Naive thymus-derived CD4-positive, alpha-beta T cell (primary cell): ENCODE measurements around the gene CACNG1. TPM values are rescaled to one million over a fixed set of nuclear protein-coding genes. Genes with fewer than 3 reads are reported as not detected.

Experiments used
- ATAC-seq: fragments of 150-1000 bp; cut with Tn5 transposase; 2 replicates; pipeline ENCODE4 v1.10.0; 2021; ENCODE audit warnings: mild to moderate bottlenecking, moderate library complexity
- CTCF ChIA-PET: fragments of 350-600 bp; sonication (Branson Sonifier 250); formaldehyde crosslinking; loops from one replicate; lab custom pipeline; 2021; ENCODE audit warnings: antibody characterized with exemption; lab: Charles Lee
- POLR2A ChIA-PET: fragments of 350-600 bp; sonication (Branson Sonifier 250); formaldehyde crosslinking; loops from one replicate; lab custom pipeline; 2021; ENCODE audit warnings: antibody characterized with exemption, inconsistent platforms; lab: Charles Lee
- DNase-seq, 9 donors: peaks; one replicate each; pipeline versions ENCODE4 v3.0.0 to v3.0.0-alpha.2; 2020 to 2022; ENCODE audit warnings: mixed read lengths in 1 of 9
- H3K27ac ChIP-seq: one replicate; pipeline ENCODE4 v1.7.0; 2013; ENCODE audit warnings: mild to moderate bottlenecking, low read depth, low read length, moderate library complexity
- H3K27me3 ChIP-seq, 2 donors: one replicate each; pipeline ENCODE4 v1.7.0; 2013; ENCODE audit warnings: low read length in 2 of 2, mild to moderate bottlenecking in 2 of 2, moderate library complexity in 2 of 2; ENCODE audit not compliant: control insufficient read depth in 2 of 2, insufficient read depth in 2 of 2
- H3K36me3 ChIP-seq, 3 experiments: 1 replicate in 2 of 3; 2 replicates in 1 of 3; pipeline ENCODE4 v1.7.0; 2013; ENCODE audit warnings: low read length in 3 of 3, mild to moderate bottlenecking in 3 of 3, moderate library complexity in 1 of 3; ENCODE audit not compliant: insufficient read depth in 3 of 3, control insufficient read depth in 2 of 3
- H3K4me1 ChIP-seq, 2 donors: one replicate each; pipeline ENCODE4 v1.7.0; 2013; ENCODE audit warnings: low read length in 2 of 2, mild to moderate bottlenecking in 2 of 2, moderate library complexity in 1 of 2; ENCODE audit not compliant: control insufficient read depth in 2 of 2, insufficient read depth in 2 of 2
- H3K4me3 ChIP-seq: 2 replicates; pipeline ENCODE4 v1.7.0; 2013; ENCODE audit warnings: mild to moderate bottlenecking, low read length
- H3K9me3 ChIP-seq, 3 experiments: 1 replicate in 2 of 3; 2 replicates in 1 of 3; pipeline ENCODE4 v1.7.0; 2013; ENCODE audit warnings: low read length in 3 of 3; ENCODE audit not compliant: control insufficient read depth in 2 of 3
- H3K27ac Mint-ChIP-seq, 9 donors: one replicate each; pipeline ENCODE4 v1.8.0; 2020 to 2022; ENCODE audit warnings: mixed read lengths in 9 of 9, mild to moderate bottlenecking in 8 of 9, moderate library complexity in 5 of 9, inconsistent platforms in 2 of 9
- H3K27me3 Mint-ChIP-seq, 5 donors: one replicate each; pipeline ENCODE4 v1.8.0; 2021 to 2022; ENCODE audit warnings: mixed read lengths in 5 of 5, mild to moderate bottlenecking in 1 of 5
- H3K36me3 Mint-ChIP-seq, 5 donors: one replicate each; pipeline ENCODE4 v1.8.0; 2020 to 2022; ENCODE audit warnings: mixed read lengths in 5 of 5, mild to moderate bottlenecking in 3 of 5, inconsistent platforms in 1 of 5
- H3K4me1 Mint-ChIP-seq, 7 donors: one replicate each; pipeline ENCODE4 v1.8.0; 2020 to 2022; ENCODE audit warnings: mixed read lengths in 7 of 7, mild to moderate bottlenecking in 3 of 7, inconsistent platforms in 1 of 7
- H3K4me3 Mint-ChIP-seq, 10 donors: one replicate each; pipeline ENCODE4 v1.8.0; 2020 to 2022; ENCODE audit warnings: mild to moderate bottlenecking in 10 of 10, mixed read lengths in 10 of 10, moderate library complexity in 6 of 10, inconsistent platforms in 2 of 10
- H3K9me3 Mint-ChIP-seq, 11 donors: one replicate each; pipeline ENCODE4 v1.8.0; 2020 to 2022; ENCODE audit warnings: mixed read lengths in 11 of 11, mild to moderate bottlenecking in 4 of 11, inconsistent platforms in 1 of 11, moderate library complexity in 1 of 11
- intact Hi-C, 2 donors: fragments of 100-400 bp; cut with micrococcal nuclease; formaldehyde crosslinking; loops; one replicate each; pipeline ENCODE4 v1.15.1; 2023
- polyA plus RNA-seq, 2 donors: library from polyadenylated mRNA; unstranded; fragments of 300-500 nt; fragmentation: Illumina TruSeq; gene quantifications; one replicate each; pipeline ENCODE4 v1.2.3, GENCODE V29; 2021
- total RNA-seq, 6 experiments: library from RNA in 5 of 6; stranded (reverse) in 5 of 6; gene quantifications; 1 replicate in 5 of 6; 2 replicates in 1 of 6; pipeline ENCODE4 v1.2.3 and lab custom pipeline; 2021 to 2026

CACNG1 gene
- total and polyA plus RNA-seq, 7 experiments from 2014 or later = not detected

DNA sequence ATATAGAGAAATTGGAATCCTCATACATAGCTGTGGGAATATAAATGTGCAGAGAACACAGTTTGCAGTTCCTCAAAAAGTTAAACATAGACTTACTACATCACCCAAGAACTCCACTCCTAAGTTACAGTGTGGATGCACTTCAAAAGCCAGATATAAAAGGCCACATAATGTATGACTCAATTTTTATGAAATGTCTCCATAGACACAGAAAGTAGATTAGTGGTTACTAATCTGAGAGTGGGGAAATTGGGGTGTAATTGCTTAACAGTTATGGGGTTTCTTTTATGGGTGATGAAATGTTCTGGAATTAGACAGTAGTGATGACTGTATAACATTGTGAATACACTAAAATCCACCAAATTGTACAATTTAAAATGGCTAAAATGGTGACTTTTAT lies 60.9 kb downstream of the CACNG1 start:
- H3K36me3 ChIP-seq = peaks cover 6 to 44% (median 19%) of the 10 kb centered on the region in 3 experiments
- no peaks in the 10 kb centered on the region for H3K9me3 ChIP-seq
- H3K4me1 ChIP-seq = no peaks in the 10 kb centered on the region
- no peaks in the 10 kb centered on the region for H3K27me3 ChIP-seq
- H3K27me3 Mint-ChIP-seq = no peaks in the 10 kb centered on the region
- H3K4me1 Mint-ChIP-seq = peaks cover 8 to 39% (median 34%) of the 10 kb centered on the region in 7 donors
- ATAC-seq = peak; percentile 88
- no peak overlapping the region for H3K4me3 ChIP-seq
- H3K36me3 Mint-ChIP-seq = peaks cover 22 to 67% (median 45%) of the 10 kb centered on the region in 5 donors
- ChIA-PET POLR2A (no interaction called here), CTCF (interaction anchor here (0.7 kb wide), 1 partner anchor 21 kb away, joined by 4 read pairs; no protein-coding TSS in a partner anchor)
- H3K27ac Mint-ChIP-seq = no peak overlapping the region
- DNase-seq = no peak
- H3K9me3 Mint-ChIP-seq = no peaks in the 10 kb centered on the region
- no peak overlapping the region for H3K4me3 Mint-ChIP-seq
- H3K27ac ChIP-seq = no peak overlapping the region
- intact Hi-C loops = no loop called here

Other genes starting within 250 kb of the CACNG1 start
- not detected for gene CACNG5, start 209.4 kb upstream of the CACNG1 start, total RNA-seq
- not detected for gene CACNG5, start 209.4 kb upstream of the CACNG1 start, polyA plus RNA-seq
- not detected for gene CACNG4, start 79.8 kb upstream of the CACNG1 start, total RNA-seq
- not detected for gene CACNG4, start 79.8 kb upstream of the CACNG1 start, polyA plus RNA-seq
- 100 to 1,000 TPM in 1 of 5 experiments, 10 to 100 TPM in 4; 68.6 to 114 (median 89.3) TPM for gene HELZ, start 200.6 kb downstream of the CACNG1 start, total RNA-seq
- gene HELZ, start 200.6 kb downstream of the CACNG1 start, polyA plus RNA-seq = 10 to 100 TPM; 44.8 to 57.6 TPM